ENCODE results near the gene RHO.

The RHO gene

GRCh38 chr3:129519896-129520715, 8.3 kb upstream of the RHO start:
- no peak for DNase-seq (ENCODE audit: low read depth)

GRCh38 chr3:129520960-129521359, 7.5 kb upstream of the RHO start:
- DNase-seq (ENCODE audit: low read depth), result no peak

DNA sequence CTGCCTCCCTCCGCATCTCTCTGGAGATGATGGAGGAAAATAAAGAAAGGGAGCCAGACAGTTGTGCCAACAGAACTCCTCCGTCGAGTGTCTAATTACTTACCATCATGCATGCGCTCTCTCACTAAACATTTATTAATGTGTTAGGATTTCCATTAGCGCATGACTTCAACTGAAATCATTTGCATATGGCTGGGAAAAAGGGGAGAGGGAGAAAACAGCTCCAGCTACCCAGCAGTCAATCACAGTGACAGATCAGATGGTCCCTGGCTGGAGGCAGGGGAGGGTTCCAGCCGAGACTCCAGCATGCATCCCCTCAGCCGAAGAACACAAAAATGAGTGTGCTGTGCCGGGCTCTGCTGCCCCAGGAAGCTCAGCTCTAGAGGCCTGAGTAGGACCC, 6.8 kb upstream of the RHO start:
- DNase-seq (ENCODE audit: low read depth), result no peak

DNA sequence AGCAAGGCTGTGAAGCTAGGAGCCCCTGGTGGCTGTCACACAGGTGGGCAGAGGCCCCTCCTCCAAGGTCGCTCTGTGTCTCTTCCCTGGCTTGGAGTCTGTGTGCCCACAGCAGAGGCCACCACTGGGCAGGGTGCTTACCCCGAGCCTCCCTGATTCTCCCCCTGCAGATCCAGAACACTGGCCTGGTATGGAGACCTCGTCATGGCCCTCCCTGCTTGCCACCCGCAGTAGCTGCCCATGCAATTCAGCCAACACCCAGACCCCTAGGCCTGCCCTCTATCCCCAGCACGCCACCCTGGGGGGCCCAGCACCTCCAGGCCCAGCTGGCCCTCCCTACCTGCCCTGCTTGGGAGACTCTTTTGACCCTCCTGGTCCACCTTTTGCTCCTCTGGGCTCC, 5.5 kb upstream of the RHO start:
- DNase-seq (ENCODE audit: low read depth), result no peak

DNA sequence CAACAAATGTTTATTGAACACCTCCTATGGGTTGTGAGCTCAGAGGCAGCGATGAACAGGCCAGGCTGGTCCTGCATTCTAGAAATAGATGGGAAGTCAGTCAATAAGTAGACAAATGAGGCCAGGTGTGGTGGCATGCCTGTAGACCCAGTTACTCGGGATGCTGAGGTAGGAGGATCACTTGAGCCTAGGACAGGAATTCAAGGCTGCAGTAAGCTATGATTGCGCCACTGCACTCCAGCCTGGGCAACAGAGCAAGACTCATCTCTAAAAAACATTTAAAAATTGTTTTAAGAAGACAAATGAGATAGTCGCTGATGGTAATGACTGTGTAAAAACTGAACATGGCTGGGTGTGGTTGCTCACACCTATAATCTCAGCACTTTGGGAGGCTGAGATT, 4.4 kb upstream of the RHO start:
- DNase-seq (ENCODE audit: low read depth), result no peak

DNA sequence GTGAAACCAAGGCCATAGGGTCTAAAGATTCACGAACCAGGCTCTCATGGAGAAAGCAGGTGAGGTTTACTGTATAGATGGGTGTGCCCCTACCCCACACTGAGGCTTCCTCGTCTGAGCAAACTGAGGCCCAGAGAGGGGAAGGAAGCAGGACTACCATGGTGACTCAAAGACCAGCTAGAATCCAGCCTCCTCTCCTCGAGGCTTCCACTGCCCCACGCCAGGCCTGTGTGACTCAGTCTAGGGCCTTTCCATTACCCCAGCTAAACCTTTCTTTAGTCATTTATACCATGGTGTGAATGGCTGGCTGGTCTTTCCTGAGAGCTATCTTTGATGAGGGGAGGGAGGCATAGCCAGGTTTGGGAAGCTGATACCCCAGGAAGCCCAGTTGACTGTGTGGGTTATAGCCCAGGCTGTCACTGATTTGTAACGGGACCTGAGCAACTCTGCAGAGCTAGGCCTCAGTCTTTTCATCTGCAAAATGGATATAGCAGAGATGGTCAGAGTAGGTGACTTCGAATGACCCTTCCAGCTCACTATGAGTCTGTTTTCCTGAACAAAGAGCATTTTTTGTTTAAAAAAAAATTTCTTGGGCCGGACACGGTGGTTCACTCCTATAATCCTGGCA, 3.0 kb upstream of the RHO start:
- DNase-seq (ENCODE audit: low read depth), result no peak

DNA sequence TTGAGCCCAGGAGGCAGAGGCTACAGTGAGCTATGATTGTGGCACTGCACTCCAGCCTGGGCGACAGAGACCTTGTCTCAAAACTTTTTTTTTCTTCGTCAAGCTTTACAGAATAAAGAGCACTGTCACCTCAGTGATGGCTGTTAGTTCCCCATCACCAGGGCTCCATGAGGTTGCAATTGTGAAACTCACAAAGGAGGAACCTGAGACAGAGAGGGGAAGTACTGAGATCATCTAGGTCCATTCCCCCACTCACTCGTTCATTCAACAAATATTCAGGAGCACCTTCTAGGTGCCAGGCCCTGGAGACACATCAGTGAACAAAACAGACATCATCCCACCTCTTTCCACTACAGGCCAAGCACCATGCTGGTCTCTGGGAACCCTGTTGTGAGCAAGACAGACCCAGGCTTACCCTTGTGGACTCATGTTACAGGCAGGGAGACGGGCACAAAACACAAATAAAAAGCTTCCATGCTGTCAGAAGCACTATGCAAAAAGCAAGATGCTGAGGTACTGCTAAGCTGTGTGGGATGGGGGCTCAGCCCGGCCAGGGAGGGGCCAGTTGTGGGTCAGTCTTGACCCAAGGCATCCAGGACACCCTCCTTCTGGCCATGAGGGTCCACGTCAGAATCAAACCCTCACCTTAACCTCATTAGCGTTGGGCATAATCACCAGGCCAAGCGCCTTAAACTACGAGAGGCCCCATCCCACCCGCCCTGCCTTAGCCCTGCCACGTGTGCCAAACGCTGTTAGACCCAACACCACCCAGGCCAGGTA, 2.1 kb upstream of the RHO start:
- DNase-seq (ENCODE audit: low read depth), result no peak

DNA sequence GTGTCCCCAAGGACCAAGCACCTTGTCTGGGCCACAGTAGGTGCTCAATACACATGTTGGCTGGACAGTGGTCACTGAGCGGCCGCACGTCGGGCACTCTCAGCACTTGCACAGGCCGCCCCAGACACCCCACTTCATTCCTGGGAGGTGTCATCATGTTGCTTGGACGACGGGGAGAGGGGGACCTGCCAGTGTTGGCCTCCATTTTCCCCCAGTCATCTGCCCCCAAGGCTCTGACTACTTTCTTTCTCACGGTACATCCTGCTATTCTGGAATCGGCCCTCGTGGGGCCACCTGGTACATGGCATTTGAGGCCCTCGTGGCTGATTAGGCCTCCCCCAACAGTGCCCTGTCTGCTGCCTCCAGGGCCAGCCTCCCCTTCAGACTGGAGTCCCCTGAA, 1.2 kb upstream of the RHO start:
- DNase-seq (ENCODE audit: low read depth), result no peak

DNA sequence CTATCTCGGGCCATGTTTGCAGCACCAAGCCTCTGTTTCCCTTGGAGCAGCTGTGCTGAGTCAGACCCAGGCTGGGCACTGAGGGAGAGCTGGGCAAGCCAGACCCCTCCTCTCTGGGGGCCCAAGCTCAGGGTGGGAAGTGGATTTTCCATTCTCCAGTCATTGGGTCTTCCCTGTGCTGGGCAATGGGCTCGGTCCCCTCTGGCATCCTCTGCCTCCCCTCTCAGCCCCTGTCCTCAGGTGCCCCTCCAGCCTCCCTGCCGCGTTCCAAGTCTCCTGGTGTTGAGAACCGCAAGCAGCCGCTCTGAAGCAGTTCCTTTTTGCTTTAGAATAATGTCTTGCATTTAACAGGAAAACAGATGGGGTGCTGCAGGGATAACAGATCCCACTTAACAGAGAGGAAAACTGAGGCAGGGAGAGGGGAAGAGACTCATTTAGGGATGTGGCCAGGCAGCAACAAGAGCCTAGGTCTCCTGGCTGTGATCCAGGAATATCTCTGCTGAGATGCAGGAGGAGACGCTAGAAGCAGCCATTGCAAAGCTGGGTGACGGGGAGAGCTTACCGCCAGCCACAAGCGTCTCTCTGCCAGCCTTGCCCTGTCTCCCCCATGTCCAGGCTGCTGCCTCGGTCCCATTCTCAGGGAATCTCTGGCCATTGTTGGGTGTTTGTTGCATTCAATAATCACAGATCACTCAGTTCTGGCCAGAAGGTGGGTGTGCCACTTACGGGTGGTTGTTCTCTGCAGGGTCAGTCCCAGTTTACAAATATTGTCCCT, 1.2 kb downstream of the RHO start:
- DNase-seq (ENCODE audit: low read depth), result no peak

- no peak for DNase-seq (ENCODE audit: low read depth)
These were observed 1.9 kb downstream of the RHO start for GRCh38 chr3:129530251-129530791.

- no peak for DNase-seq (ENCODE audit: low read depth)
These were observed 2.4 kb downstream of the RHO start for GRCh38 chr3:129530821-129531220.

GRCh38 chr3:129531699-129532098, 3.3 kb downstream of the RHO start:
- no peak for DNase-seq (ENCODE audit: low read depth)

DNA sequence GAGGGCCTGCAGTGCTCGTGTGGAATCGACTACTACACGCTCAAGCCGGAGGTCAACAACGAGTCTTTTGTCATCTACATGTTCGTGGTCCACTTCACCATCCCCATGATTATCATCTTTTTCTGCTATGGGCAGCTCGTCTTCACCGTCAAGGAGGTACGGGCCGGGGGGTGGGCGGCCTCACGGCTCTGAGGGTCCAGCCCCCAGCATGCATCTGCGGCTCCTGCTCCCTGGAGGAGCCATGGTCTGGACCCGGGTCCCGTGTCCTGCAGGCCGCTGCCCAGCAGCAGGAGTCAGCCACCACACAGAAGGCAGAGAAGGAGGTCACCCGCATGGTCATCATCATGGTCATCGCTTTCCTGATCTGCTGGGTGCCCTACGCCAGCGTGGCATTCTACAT, 3.8 kb downstream of the RHO start:
- DNase-seq (ENCODE audit: low read depth), result no peak

- DNase-seq (ENCODE audit: low read depth), result no peak
These were observed 5.0 kb downstream of the RHO start for GRCh38 chr3:129533406-129533805.

DNA sequence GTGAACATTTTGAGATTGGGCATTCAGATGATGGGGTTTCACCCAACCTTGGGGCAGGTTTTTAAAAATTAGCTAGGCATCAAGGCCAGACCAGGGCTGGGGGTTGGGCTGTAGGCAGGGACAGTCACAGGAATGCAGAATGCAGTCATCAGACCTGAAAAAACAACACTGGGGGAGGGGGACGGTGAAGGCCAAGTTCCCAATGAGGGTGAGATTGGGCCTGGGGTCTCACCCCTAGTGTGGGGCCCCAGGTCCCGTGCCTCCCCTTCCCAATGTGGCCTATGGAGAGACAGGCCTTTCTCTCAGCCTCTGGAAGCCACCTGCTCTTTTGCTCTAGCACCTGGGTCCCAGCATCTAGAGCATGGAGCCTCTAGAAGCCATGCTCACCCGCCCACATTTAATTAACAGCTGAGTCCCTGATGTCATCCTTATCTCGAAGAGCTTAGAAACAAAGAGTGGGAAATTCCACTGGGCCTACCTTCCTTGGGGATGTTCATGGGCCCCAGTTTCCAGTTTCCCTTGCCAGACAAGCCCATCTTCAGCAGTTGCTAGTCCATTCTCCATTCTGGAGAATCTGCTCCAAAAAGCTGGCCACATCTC, 6.1 kb downstream of the RHO start:
- no peak for DNase-seq (ENCODE audit: low read depth)

- DNase-seq (ENCODE audit: low read depth), result no peak
These were observed 6.6 kb downstream of the RHO start for GRCh38 chr3:129535075-129535474.

GRCh38 chr3:129536374-129536667, 7.9 kb downstream of the RHO start:
- DNase-seq (ENCODE audit: low read depth), result no peak

- no peak for DNase-seq (ENCODE audit: low read depth)
These were observed 8.4 kb downstream of the RHO start for GRCh38 chr3:129536804-129537203.

GRCh38 chr3:129539206-129539605, 10.8 kb downstream of the RHO start:
- DNase-seq (ENCODE audit: low read depth), result no peak

DNA sequence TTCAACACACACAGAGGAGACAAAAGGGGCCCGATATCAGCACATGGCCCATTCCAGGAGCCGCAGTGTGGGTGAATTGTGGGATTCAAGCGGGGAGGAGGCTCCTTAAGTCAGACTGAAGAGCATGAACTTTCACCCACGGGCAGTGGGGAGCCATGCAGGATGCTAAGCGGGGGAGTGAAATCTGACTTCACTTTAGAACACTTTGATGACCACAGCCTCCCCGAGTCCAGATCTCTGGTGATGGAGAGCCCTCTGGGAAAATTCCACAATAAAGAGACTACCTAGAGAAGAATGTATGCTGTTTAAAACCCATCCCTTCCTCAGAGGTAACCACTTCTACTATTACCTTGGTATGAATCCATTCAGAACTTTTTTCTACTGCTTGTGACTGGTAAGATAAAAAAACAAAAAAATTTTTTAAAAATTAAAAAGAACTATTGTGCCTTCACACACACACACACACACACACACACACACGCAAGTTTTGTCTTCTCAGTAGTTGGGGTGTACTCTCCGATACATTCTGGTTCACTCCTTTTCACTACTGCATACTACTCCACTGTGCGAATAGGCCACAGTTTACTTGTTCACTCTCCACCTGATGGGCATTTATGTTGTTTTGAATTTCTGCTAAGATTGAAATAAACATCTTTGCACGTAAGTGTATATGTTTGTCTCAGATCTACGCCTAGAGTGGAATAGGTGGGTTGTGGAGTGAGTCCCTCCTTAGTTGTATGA, 12.5 kb downstream of the RHO start:
- DNase-seq (ENCODE audit: low read depth), result no peak

DNA sequence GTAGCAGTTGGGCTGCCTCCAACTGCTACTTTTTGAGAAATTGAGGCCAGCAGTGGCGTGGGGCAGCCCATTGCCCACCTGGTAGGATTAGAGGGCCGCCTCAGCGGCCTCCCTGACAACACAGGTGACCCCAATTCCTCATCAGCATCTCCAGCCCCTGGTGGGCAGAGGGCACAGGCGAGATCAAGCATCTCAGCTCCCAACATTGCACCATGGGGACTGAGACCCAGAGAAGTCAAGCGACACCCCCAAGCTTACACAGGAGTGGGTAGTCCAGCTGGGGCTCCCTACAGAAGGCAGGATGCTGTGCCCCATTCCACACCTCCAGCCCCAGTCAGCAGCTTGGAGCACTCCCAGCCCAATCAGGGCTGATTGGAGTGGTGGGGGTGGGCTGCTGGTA, 14.3 kb downstream of the RHO start:
- DNase-seq (ENCODE audit: low read depth), result no peak
